Left lobe of liver (tissue), 2 donors: ENCODE measurements around the gene DPH7. TPM values are rescaled to one million over a fixed set of nuclear protein-coding genes. Genes with fewer than 3 reads are reported as not detected.
A peak's percentile ranks its signal among the peaks of the same experiment; 100 is the strongest.
"Not testable (repeated sequence)": the region's sequence is repeated elsewhere in the genome, so short reads cannot be mapped to it uniquely, and the experiment has no call there.

Experiments
- ATAC-seq: fragments of 200-7000 bp; cut with Tn5 transposase; one replicate; pipeline ENCODE4 v1.9.1; 2020; ENCODE audit warnings: mild to moderate bottlenecking, moderate library complexity
- DNase-seq: peaks from one replicate; pipeline ENCODE4 v3.0.0-alpha.2; 2020; ENCODE audit warnings: low spot score
- total RNA-seq: library from RNA; stranded (reverse); gene quantifications from one replicate; pipeline ENCODE4 v1.2.1, GENCODE V29; 2021
- donor health status: DM: no; HTN: no; CAD: no; lungs with moderate emphysema.
- donor health status: DM: no; HTN: yes; CAD: no.

The DPH7 gene
- total RNA-seq, 1 donor from 2014 or later: 14.4 TPM

DNA sequence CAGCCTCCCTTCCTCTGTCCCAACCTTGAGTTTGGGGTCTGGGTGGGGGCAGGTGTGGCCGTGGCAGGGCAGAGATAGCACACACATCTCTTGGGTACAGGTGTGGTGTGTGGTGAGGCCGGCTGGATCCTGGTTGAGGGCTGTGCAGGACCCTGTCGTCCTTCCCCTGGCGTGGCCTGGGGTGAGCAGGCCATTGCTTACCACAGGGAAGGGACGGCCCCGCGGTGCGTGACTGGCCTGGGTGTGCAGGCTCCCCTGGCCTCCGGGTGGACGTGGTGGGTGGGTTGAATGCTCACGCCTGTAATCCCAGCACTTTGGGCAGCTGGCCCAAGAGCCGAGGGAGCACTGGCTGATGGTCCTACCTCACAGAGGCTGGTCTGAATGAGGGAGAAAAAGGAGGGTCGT is 28.0 kb upstream of the DPH7 start:
- ATAC-seq: no peak
- DNase-seq: no peak

DNA sequence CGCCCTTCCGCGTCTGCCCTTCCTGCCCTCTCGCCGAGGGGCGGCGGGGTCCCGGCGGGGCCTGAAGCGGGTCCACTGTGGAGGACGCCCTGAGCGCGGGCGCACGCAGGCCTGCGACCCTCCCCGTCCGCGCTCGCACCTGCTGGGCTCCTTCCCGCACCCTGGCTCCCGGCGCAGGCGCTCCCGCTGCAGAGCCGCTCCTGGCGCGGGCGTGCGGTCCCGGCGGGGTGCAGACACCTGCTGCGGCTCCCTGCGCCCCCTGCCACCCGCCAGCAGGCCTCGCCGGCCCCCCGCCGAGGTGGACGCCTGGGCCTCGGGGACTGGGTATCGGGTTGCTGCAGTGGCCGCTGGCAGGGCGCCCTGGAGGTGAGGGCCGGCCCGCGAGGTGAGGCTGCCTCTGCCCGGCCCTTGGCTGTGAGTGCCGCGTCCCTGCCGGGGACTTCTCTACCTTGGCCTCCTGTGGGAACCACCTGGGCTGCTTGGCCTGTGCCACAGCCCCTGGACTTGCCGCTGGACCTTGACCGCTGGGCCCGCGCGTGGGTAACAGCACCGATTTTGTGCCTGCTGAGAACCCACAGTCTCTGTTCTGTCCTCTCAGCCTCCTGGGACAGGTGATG is 27.4 kb upstream of the DPH7 start:
- DNase-seq: peak; percentile 74
- peak; percentile 49 for ATAC-seq

- ATAC-seq (peak; percentile 80), DNase-seq (peak; percentile 92)
These were observed 26.6 kb upstream of the DPH7 start, which contains the start of gene ARRDC1 for GRCh38 chr9:137605121-137606004. Gene ARRDC1 (plus strand): TSS chr9:137605686. CDS start chr9:137605718, 32 bp downstream.

GRCh38 chr9:137604345-137605086 is 25.8 kb upstream of the DPH7 start:
- no peak for DNase-seq
- ATAC-seq: no peak

GRCh38 chr9:137603879-137604278 is 25.2 kb upstream of the DPH7 start:
- ATAC-seq (no peak), DNase-seq (no peak)

GRCh38 chr9:137602661-137603060 is 23.9 kb upstream of the DPH7 start:
- ATAC-seq (no peak), DNase-seq (no peak)

GRCh38 chr9:137598943-137599342 is 20.2 kb upstream of the DPH7 start:
- DNase-seq: no peak
- ATAC-seq: no peak

- DNase-seq, ATAC-seq: not testable (repeated sequence)
These were observed 17.9 kb upstream of the DPH7 start for GRCh38 chr9:137596577-137596976.

DNA sequence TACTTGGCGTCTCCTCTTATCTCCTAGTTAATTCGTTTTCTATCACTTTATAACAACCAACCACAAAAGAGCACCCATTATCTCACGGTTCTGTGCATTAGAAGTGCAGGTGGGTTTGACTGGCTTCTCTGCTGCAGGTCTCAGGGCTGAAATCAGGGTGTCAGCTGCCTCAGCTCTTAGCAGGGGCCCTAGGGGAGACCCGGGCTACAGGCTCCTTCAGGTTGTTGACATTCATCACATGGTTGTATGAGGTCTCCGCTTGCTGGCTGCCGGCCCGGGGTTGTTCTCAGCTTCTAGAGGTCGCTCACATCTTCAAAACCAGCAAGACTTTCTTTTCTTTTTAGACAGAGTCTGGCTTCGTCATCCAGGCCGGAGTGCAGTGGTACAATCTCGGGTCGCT is 14.5 kb upstream of the DPH7 start:
- DNase-seq (no peak), ATAC-seq (no peak)

GRCh38 chr9:137592767-137593166 is 14.0 kb upstream of the DPH7 start:
- DNase-seq (peak; percentile 86), ATAC-seq (peak; percentile 76)

DNA sequence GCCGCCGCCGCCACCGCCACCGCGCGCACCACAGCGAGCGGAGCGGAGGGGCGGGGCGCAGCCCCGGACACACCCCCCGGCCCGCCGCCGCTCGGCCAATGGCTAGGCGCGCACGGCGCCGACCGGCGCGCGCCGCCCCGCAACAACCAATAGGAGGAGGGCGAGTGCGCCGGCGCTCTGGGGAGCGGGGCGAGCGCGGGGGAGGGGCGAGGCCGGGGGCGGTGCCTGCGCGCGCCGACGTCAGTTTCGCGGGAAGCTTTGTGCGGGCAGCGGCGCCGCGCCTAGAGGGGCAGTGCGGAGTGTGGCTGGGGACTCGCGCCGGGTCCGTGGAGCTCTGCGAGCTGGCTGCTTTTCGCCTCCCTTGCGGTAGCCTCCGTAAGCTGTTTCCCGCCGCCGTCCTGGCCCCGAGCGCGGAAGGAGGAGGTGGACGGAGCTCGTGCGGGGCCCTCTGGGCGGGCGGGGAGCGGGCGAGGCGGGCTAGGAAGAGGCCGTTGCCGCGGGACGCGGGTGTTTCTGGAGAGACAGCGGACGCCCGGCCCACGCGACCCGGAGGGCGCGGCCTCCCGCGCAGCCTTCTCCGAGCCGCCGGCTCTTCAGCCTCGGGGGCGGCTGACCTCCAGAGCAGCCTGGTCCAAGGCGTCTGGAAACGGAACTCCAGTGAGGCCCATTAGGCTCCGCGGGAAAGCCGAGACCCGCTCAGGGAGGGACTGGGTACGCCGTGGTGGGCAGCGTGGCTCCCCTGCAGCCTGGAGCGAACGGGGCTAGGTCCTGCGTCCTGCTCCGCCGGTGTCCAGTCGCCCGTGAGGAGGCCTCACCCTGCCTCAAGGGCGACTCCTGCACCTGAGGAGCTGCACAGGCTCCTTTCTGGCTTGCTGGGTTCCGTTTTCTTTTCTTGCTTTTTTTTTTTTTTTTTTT is 12.0 kb upstream of the DPH7 start, which contains the start of gene ZMYND19:
TSS of gene ZMYND19 (minus strand) at position 44 of the 915 bp plus-strand sequence. CDS start 249 bp downstream, outside the sequence.
- ATAC-seq (peak; percentile 92), DNase-seq (peak; percentile 90)

GRCh38 chr9:137590123-137590468 is 11.4 kb upstream of the DPH7 start:
- ATAC-seq: no peak
- no peak for DNase-seq

- ATAC-seq (no peak), DNase-seq (no peak)
These were observed 10.9 kb upstream of the DPH7 start for GRCh38 chr9:137589441-137590122.

GRCh38 chr9:137588891-137589290 is 10.2 kb upstream of the DPH7 start:
- ATAC-seq: no peak

DNA sequence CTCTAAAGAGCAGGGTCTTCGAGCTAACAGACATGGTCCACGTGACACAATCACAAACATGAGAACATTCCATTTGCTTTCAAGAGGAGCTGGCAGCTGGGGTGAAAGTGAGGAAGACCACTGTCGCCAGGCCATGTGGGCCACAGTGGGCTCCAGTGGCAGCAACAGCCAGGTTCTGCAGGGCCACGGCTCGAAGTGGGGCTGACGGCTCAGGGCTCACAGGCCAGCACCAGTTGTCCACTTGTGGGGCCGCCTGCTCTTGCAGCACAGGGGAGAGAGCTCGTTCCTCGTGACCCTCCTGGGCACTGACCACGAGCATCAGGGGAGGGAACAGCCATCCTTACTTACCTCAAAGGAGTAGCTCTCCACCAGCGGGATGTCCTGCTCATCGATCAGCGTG is 9.6 kb upstream of the DPH7 start:
- ATAC-seq (no peak), DNase-seq (no peak)

More at GRCh38 chr9:137588891-137589290, 10.2 kb upstream of the DPH7 start:
- no peak for DNase-seq

DNA sequence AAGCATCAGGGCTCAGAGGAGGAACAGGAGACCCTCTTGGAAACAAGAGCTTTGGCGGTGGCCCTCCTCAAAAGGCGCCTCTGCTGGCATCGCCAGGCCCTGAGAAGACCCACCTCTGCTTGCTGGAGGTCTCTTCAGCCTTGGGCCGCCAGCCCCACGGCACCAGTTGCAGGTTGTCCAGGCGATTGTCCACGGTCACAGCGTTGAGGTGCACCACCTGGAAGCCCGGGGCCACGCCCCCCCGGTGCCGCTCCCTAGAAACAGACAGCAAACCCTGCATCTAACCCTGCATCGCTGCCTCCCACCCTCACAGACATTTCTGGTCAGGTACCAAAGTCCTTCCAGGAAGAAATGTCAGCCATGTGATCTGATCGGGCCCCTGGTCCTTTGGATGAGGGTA is 8.1 kb upstream of the DPH7 start:
- no peak for DNase-seq

GRCh38 chr9:137583957-137584356 is 5.2 kb upstream of the DPH7 start:
- no peak for DNase-seq
- no peak for ATAC-seq

More for the DNA sequence above, 8.1 kb upstream of the DPH7 start:
- no peak for ATAC-seq

DNA sequence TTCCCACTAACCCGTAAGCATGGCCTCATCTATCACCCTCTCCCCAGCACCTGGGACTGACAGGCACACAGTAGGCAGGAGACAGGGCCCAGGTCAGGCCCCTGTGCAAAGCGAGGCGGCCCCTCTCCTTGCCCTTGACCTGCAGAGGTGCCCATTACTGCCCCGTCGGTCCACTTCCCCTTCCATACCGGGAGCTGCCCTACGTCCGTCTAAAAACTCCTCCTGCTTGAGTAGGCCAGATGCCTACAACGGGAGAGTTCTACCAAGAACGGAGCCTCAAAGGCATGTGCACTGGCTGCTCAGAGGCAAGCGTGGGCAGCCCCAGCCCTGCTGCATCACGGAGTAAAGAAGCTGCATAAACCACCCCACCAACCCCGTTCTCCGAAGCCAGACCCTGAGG is 4.6 kb upstream of the DPH7 start:
- DNase-seq (no peak), ATAC-seq (no peak)

DNA sequence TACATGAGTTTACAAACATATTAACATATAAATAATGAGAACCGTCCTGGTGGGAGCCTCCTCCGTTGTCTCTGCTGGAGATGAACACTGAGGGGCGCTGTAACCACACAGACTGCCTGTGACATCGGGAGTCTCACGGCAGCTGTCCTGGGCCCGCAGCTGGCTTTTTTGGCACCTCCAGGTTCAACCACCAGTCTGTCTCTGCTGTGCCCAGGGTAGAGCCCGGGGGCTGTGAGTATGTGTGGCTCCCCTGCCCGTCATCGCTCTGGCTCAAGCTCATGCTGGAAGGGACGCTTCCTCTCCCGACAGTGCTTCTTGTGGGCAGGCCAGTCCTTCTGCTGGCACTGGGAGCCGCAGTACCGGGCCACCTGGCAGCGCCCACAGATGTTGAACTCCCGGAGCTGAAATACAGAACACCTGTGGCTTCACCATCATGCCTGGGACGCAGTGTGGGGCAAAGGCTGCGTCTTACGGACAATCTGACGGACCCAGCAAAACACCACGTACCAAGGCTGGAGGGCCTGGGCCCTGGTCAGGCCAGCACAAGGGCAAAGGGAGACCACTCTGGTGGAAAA is 3.6 kb upstream of the DPH7 start:
- ATAC-seq (no peak), DNase-seq (no peak)
